ENCODE data around the gene CELF3. TPM values are rescaled to one million over a fixed set of nuclear protein-coding genes. Genes with fewer than 3 reads are reported as not detected.

Gene CELF3
- total RNA-seq, 4 donors from 2014 or later, result 1.4 TPM; not detected in 3

GRCh38 chr1:151706464-151707415 lies 9.9 kb downstream of the CELF3 start:
- Histone ChIP-seq H3K27me3 (no peaks in the 10 kb centered on the region), H3K27ac (no peak overlapping the region), H3K36me3 (peaks cover 0 to 1% of the 10 kb centered on the region in 2 donors), H3K4me1 (no peaks in the 10 kb centered on the region), H3K9me3 (no peaks in the 10 kb centered on the region), H3K4me3 (replicated peaks in 1 of 3) (no peak overlapping the region)
- TF ChIP-seq POLR2A (IDR thresholded peaks at IDR 0.05) (no peak), CTCF (IDR thresholded peaks at IDR 0.05) (no peak)
- intact Hi-C loops (cut with DNase I), result no loop called here
- no peak for DNase-seq
- WGBS, 2 donors, result 66 to 79% methylated on average over 16 to 21 of the region's 21 CpGs

- intact Hi-C loops (cut with DNase I), result no loop called here
- peaks cover 0 to 3% of the 10 kb centered on the region in 2 donors for H3K36me3 ChIP-seq
- WGBS, 2 donors, result 52 to 54% methylated on average over 11 of the region's 11 CpGs
- no peak for DNase-seq
- no peaks in the 10 kb centered on the region for H3K27me3 ChIP-seq
- H3K4me1 ChIP-seq, result no peaks in the 10 kb centered on the region
- no peak overlapping the region for H3K27ac ChIP-seq
- no peak for TF ChIP-seq POLR2A (IDR thresholded peaks at IDR 0.05)
- TF ChIP-seq CTCF (IDR thresholded peaks at IDR 0.05), result no peak
- H3K9me3 ChIP-seq, result no peaks in the 10 kb centered on the region
- H3K4me3 ChIP-seq (replicated peaks in 1 of 3), result no peak overlapping the region
These were observed 10.7 kb downstream of the CELF3 start for GRCh38 chr1:151705753-151706463.

GRCh38 chr1:151705146-151705545 lies 11.5 kb downstream of the CELF3 start:
- 83 to 85% methylated on average over 7 of the region's 7 CpGs for WGBS, 2 donors
- Histone ChIP-seq H3K4me3 (replicated peaks in 1 of 3) (no peak overlapping the region), H3K27ac (no peak overlapping the region), H3K36me3 (peaks cover 0 to 3% of the 10 kb centered on the region in 2 donors), H3K4me1 (no peaks in the 10 kb centered on the region), H3K9me3 (no peaks in the 10 kb centered on the region), H3K27me3 (no peaks in the 10 kb centered on the region)
- TF ChIP-seq CTCF (IDR thresholded peaks at IDR 0.05), result no peak
- no peak for TF ChIP-seq POLR2A (IDR thresholded peaks at IDR 0.05)
- DNase-seq, result no peak
- intact Hi-C loops (cut with DNase I), result no loop called here

- H3K27me3 ChIP-seq, result no peaks in the 10 kb centered on the region
- no peak overlapping the region for H3K4me3 ChIP-seq (replicated peaks in 1 of 3)
- H3K27ac ChIP-seq, result no peak overlapping the region
- H3K36me3 ChIP-seq, result peaks cover 4 to 6% of the 10 kb centered on the region in 2 donors
- no peaks in the 10 kb centered on the region for H3K9me3 ChIP-seq
- no peaks in the 10 kb centered on the region for H3K4me1 ChIP-seq
- intact Hi-C loops (cut with DNase I), result no loop called here
- no peak for DNase-seq
- no peak for TF ChIP-seq POLR2A (IDR thresholded peaks at IDR 0.05)
- TF ChIP-seq CTCF (IDR thresholded peaks at IDR 0.05), result no peak
- WGBS, 2 donors, result 71 to 94% methylated on average over 4 of the region's 4 CpGs
These were observed 12.4 kb downstream of the CELF3 start for GRCh38 chr1:151704246-151704645.

GRCh38 chr1:151703813-151704212 lies 12.8 kb downstream of the CELF3 start:
- no peak for DNase-seq
- intact Hi-C loops (cut with DNase I), result no loop called here
- no peak overlapping the region for H3K27ac ChIP-seq
- H3K27me3 ChIP-seq, result no peaks in the 10 kb centered on the region
- peaks cover 6 to 9% of the 10 kb centered on the region in 2 donors for H3K36me3 ChIP-seq
- H3K9me3 ChIP-seq, result no peaks in the 10 kb centered on the region
- no peak overlapping the region for H3K4me3 ChIP-seq (replicated peaks in 1 of 3)
- WGBS, 2 donors, result 71 to 73% methylated on average over 17 of the region's 17 CpGs
- TF ChIP-seq POLR2A (IDR thresholded peaks at IDR 0.05) (no peak), CTCF (IDR thresholded peaks at IDR 0.05) (no peak)
- H3K4me1 ChIP-seq, result no peaks in the 10 kb centered on the region

All from thyroid gland (tissue), 4 donors.